ENCODE data around the gene ITIH5. TPM values are rescaled to one million over a fixed set of nuclear protein-coding genes. Genes with fewer than 3 reads are reported as not detected.

The ITIH5 gene
- polyA plus RNA-seq, 3 donors, result not detected

GRCh38 chr10:7679256-7679655 is 12.5 kb upstream of the ITIH5 start:
- TF ChIP-seq CTCF (IDR thresholded peaks at IDR 0.05), result no peak
- Mint-ChIP-seq H3K9me3 (peaks cover 0 to 9% (median 4%) of the 10 kb centered on the region in 7 donors), H3K27me3 (ENCODE audit: low read depth in 3 of 3) (peaks cover 16 to 28% (median 19%) of the 10 kb centered on the region in 3 donors), H3K4me3 (no peak overlapping the region), H3K27ac (no peak overlapping the region), H3K4me1 (no peaks in the 10 kb centered on the region), H3K36me3 (no peaks in the 10 kb centered on the region)
- no peaks in the 10 kb centered on the region for H4K20me1 ChIP-seq (ENCODE audit: insufficient read depth, low read length)
- intact Hi-C loops (cut with micrococcal nuclease), result no loop called here
- WGBS (ENCODE audit: insufficient coverage), result no CpG with 5 or more reads among the region's 1 CpG
- DNase-seq, result no peak
- H3K4me2 ChIP-seq (replicated peaks; ENCODE audit: extremely low read depth, low read length, poor library complexity, severe bottlenecking), result no peak overlapping the region
- H3K79me2 ChIP-seq (ENCODE audit: insufficient read depth, low read length), result no peaks in the 10 kb centered on the region
- no peaks in the 10 kb centered on the region for H3K36me3 ChIP-seq (replicated peaks in 1 of 2; ENCODE audit: control insufficient read depth in 1 of 2, insufficient read depth in 2 of 2, low read length in 2 of 2)
- H3K27ac ChIP-seq (ENCODE audit: low read depth in 1 of 2, low read length in 2 of 2), result no peak overlapping the region
- H2AFZ ChIP-seq (ENCODE audit: insufficient read depth, low read depth, low read length, poor library complexity, severe bottlenecking), result no peak overlapping the region
- H3K27me3 ChIP-seq (ENCODE audit: control insufficient read depth in 2 of 2, insufficient read depth in 2 of 2, low read length in 2 of 2), result peaks cover 2 to 16% of the 10 kb centered on the region in 2 donors
- H3K9me3 ChIP-seq (replicated peaks in 1 of 2; ENCODE audit: control insufficient read depth in 1 of 2, insufficient read depth in 1 of 2, low read length in 2 of 2), result no peaks in the 10 kb centered on the region
- H3K9ac ChIP-seq (ENCODE audit: insufficient read depth, low read length, poor library complexity, severe bottlenecking), result no peak overlapping the region
- no peak overlapping the region for H3K4me3 ChIP-seq (replicated peaks in 1 of 3; ENCODE audit: low read depth in 2 of 3, low read length in 3 of 3)
- no peaks in the 10 kb centered on the region for H3K4me1 ChIP-seq (ENCODE audit: control insufficient read depth in 1 of 2, insufficient read depth in 2 of 2, low read length in 2 of 2)

DNA sequence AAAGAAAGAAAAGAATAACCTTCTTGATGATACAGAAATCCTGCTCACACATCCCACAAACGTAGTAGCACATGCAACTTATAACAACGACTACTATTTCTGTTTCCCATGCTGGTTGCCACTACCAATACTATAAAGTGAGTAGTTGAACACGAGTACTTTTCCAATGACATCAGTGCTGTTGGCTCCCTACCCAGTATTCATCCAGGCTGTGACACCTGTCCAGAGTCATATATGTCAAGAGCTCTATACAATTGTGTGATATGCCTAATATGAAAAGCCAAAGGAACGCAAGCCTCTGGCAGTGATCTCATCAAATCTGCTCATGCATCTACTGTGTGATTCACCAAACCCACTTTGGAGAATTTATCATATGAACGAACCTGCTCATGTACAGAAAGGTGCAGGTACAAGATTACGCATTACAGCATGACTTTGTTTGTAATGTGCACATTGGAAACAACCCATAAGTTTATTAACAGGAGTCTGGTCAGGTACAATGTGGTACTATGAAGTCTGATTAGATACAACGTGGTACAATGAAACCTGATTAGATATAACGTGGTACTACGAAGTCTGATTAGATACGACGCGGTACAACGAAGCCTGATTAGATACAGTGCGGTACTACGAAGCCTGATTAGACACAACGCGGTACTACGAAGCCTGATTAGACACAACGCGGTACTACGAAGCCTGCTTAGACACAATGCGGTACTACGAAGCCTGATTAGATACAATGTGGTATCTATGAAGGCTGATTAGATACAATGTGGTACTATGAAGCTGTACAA is 5.8 kb upstream of the ITIH5 start:
- no peak for DNase-seq
- Mint-ChIP-seq H3K27me3 (ENCODE audit: low read depth in 3 of 3) (peaks cover 37 to 52% (median 48%) of the 10 kb centered on the region in 3 donors), H3K27ac (peak overlapping the region in 1 of 7 donors; percentile 62), H3K36me3 (no peaks in the 10 kb centered on the region), H3K4me1 (peaks cover 3% of the 10 kb centered on the region), H3K4me3 (no peak overlapping the region), H3K9me3 (peaks cover 0 to 6% (median 2%) of the 10 kb centered on the region in 7 donors)
- Histone ChIP-seq H3K27me3 (ENCODE audit: control insufficient read depth in 2 of 2, insufficient read depth in 2 of 2, low read length in 2 of 2) (peaks cover 29 to 56% of the 10 kb centered on the region in 2 donors), H4K20me1 (ENCODE audit: insufficient read depth, low read length) (no peaks in the 10 kb centered on the region), H3K9ac (ENCODE audit: insufficient read depth, low read length, poor library complexity, severe bottlenecking) (no peak overlapping the region), H3K9me3 (replicated peaks in 1 of 2; ENCODE audit: control insufficient read depth in 1 of 2, insufficient read depth in 1 of 2, low read length in 2 of 2) (peaks cover 0 to 4% of the 10 kb centered on the region in 2 donors), H2AFZ (ENCODE audit: insufficient read depth, low read depth, low read length, poor library complexity, severe bottlenecking) (no peak overlapping the region), H3K4me2 (replicated peaks; ENCODE audit: extremely low read depth, low read length, poor library complexity, severe bottlenecking) (no peak overlapping the region), H3K27ac (ENCODE audit: low read depth in 1 of 2, low read length in 2 of 2) (no peak overlapping the region), H3K4me1 (ENCODE audit: control insufficient read depth in 1 of 2, insufficient read depth in 2 of 2, low read length in 2 of 2) (no peaks in the 10 kb centered on the region), H3K36me3 (replicated peaks in 1 of 2; ENCODE audit: control insufficient read depth in 1 of 2, insufficient read depth in 2 of 2, low read length in 2 of 2) (no peaks in the 10 kb centered on the region), H3K79me2 (ENCODE audit: insufficient read depth, low read length) (no peaks in the 10 kb centered on the region), H3K4me3 (replicated peaks in 1 of 3; ENCODE audit: low read depth in 2 of 3, low read length in 3 of 3) (no peak overlapping the region)
- WGBS (ENCODE audit: insufficient coverage), result 97% methylated on average over 17 of the region's 23 CpGs
- TF ChIP-seq CTCF (IDR thresholded peaks at IDR 0.05), result no peak
- intact Hi-C loops (cut with micrococcal nuclease), result no loop called here
